GM23338 (cell line): ENCODE results near the gene PPP1R14B. TPM values are rescaled to one million over a fixed set of nuclear protein-coding genes. Genes with fewer than 3 reads are reported as not detected.
A peak's percentile ranks its signal among the peaks of the same experiment; 100 is the strongest.

ENCODE experiments used
- ATAC-seq: fragments of 200-7000 bp; cut with Tn5 transposase; 3 replicates; pipeline ENCODE4 v1.9.1; 2020
- DNase-seq: peaks from one replicate; pipeline ENCODE4 v3.0.0-alpha.2; 2015; ENCODE audit warnings: low spot score
- H2AFZ ChIP-seq: fragments of 200-600 bp; sonication (generic); 2 replicates; pipeline ENCODE4 v1.8.0; 2016; ENCODE audit warnings: antibody characterized with exemption, mild to moderate bottlenecking, moderate library complexity
- H3F3A ChIP-seq: fragments of 200-600 bp; sonication (generic); replicated peaks from 2 replicates; pipeline ENCODE4 v1.8.0; 2017; ENCODE audit warnings: antibody characterized with exemption, mixed run types, low read depth
- H3K27ac ChIP-seq: fragments of 200-600 bp; sonication (generic); 2 replicates; pipeline ENCODE4 v1.6.1; 2016; ENCODE audit warnings: low read depth
- H3K27me3 ChIP-seq: fragments of 200-600 bp; sonication (generic); 2 replicates; pipeline ENCODE4 v1.8.0; 2016; ENCODE audit warnings: mild to moderate bottlenecking, mixed run types, moderate library complexity; ENCODE audit not compliant: insufficient read depth
- H3K36me3 ChIP-seq: fragments of 200-600 bp; sonication (generic); 2 replicates; pipeline ENCODE4 v1.8.0; 2016; ENCODE audit warnings: mild to moderate bottlenecking; ENCODE audit not compliant: insufficient read depth
- H3K4me1 ChIP-seq: fragments of 200-600 bp; sonication (generic); 2 replicates; pipeline ENCODE4 v1.8.0; 2016; ENCODE audit warnings: mild to moderate bottlenecking, moderate library complexity; ENCODE audit not compliant: insufficient read depth
- H3K4me2 ChIP-seq: fragments of 200-600 bp; sonication (generic); 2 replicates; pipeline ENCODE4 v1.7.1; 2017; ENCODE audit warnings: mixed run types
- H3K4me3 ChIP-seq: fragments of 200-600 bp; sonication (generic); 2 replicates; pipeline ENCODE4 v1.6.1; 2016; ENCODE audit warnings: mixed run types
- H3K79me2 ChIP-seq: fragments of 200-600 bp; sonication (generic); replicated peaks from 2 replicates; pipeline ENCODE4 v1.8.0; 2017; ENCODE audit warnings: mild to moderate bottlenecking; ENCODE audit not compliant: insufficient read depth
- H3K9me2 ChIP-seq: fragments of 200-600 bp; sonication (generic); 2 replicates; pipeline ENCODE4 v1.8.0; 2017; ENCODE audit not compliant: insufficient read depth
- H4K20me1 ChIP-seq: fragments of 200-600 bp; sonication (generic); replicated peaks from 2 replicates; pipeline ENCODE4 v1.8.0; 2017; ENCODE audit warnings: mild to moderate bottlenecking; ENCODE audit not compliant: insufficient read depth
- H3K27ac Mint-ChIP-seq: 2 replicates; pipeline ENCODE4 v1.8.0; 2020; ENCODE audit warnings: inconsistent platforms, mild to moderate bottlenecking, moderate library complexity, mixed read lengths
- H3K27me3 Mint-ChIP-seq: 3 replicates; pipeline ENCODE4 v1.8.0; 2022; ENCODE audit warnings: low read depth, mild to moderate bottlenecking, moderate library complexity, mixed read lengths, inconsistent platforms; ENCODE audit not compliant: insufficient read depth, poor library complexity
- H3K36me3 Mint-ChIP-seq: 3 replicates; pipeline ENCODE4 v1.8.0; 2021; ENCODE audit warnings: low read depth, mild to moderate bottlenecking, inconsistent platforms, moderate library complexity, mixed read lengths
- H3K4me1 Mint-ChIP-seq: 3 replicates; pipeline ENCODE4 v1.8.0; 2020; ENCODE audit warnings: mild to moderate bottlenecking, inconsistent platforms, mixed read lengths
- H3K4me3 Mint-ChIP-seq: 3 replicates; pipeline ENCODE4 v1.8.0; 2021; ENCODE audit warnings: moderate library complexity, mild to moderate bottlenecking, inconsistent platforms, mixed read lengths
- H3K9me3 Mint-ChIP-seq: 3 replicates; pipeline ENCODE4 v1.8.0; 2020; ENCODE audit warnings: moderate library complexity, mild to moderate bottlenecking, inconsistent platforms, mixed read lengths
- CREB1 ChIP-seq: fragments of 250-450 bp; sonication (Bioruptor Pico); IDR thresholded peaks from 2 replicates; pipeline ENCODE4 v1.5.0; 2020; ENCODE audit warnings: low read depth, mild to moderate bottlenecking, moderate library complexity
- ETS1 ChIP-seq: IDR thresholded peaks from 2 replicates; pipeline ENCODE4 v1.6.1; 2016; ENCODE audit warnings: antibody characterized with exemption
- EZH2 ChIP-seq: fragments of 200-600 bp; sonication (generic); IDR thresholded peaks from one replicate; pipeline ENCODE4 v1.8.0; 2017; ENCODE audit warnings: antibody characterized with exemption, mild to moderate bottlenecking, low read depth; ENCODE audit not compliant: unreplicated experiment
- JUNB ChIP-seq: IDR thresholded peaks from one replicate; pipeline ENCODE4 v1.6.1; 2016; ENCODE audit warnings: antibody characterized with exemption; ENCODE audit not compliant: unreplicated experiment
- POLR2AphosphoS5 ChIP-seq: IDR thresholded peaks from 2 replicates; pipeline ENCODE4 v1.6.1; 2016; ENCODE audit warnings: antibody characterized with exemption, low read depth
- ZNF114 ChIP-seq: fragments of 250-450 bp; sonication (Bioruptor Pico); IDR thresholded peaks from 2 replicates; pipeline ENCODE4 v1.5.0; 2020; ENCODE audit warnings: mild to moderate bottlenecking, moderate library complexity
- ZNF331 ChIP-seq: fragments of 250-450 bp; sonication (Bioruptor Pico); IDR thresholded peaks from 2 replicates; pipeline ENCODE4 v1.5.0; 2020; ENCODE audit warnings: low read depth, mild to moderate bottlenecking, moderate library complexity
- polyA plus RNA-seq: library from polyadenylated mRNA; unstranded; fragments of >200 nt; fragmentation: Nextera tagmentation; extraction: Ambion mirVana; gene quantifications from 2 replicates; pipeline ENCODE4 v1.2.1, GENCODE V29; 2016
- total RNA-seq: library from RNA; depleted of rRNA; stranded (reverse); fragments of >200 nt; shearing (Covaris generic); gene quantifications from 2 replicates; pipeline ENCODE4 v1.2.3, GENCODE V29; 2014

Gene PPP1R14B
- total and polyA plus RNA-seq, 2 experiments from 2014 or later: 250 to 315 TPM

GRCh38 chr11:64235437-64236161 lies 11.1 kb downstream of the PPP1R14B start (continued):
- no peak for TF ChIP-seq ETS1

- Mint-ChIP-seq H3K4me1 (peaks cover 21% of the 10 kb centered on the region), H3K4me3 (peak overlapping the region; percentile 83), H3K36me3 (peaks cover 11% of the 10 kb centered on the region), H3K9me3 (no peaks in the 10 kb centered on the region), H3K27ac (no peak overlapping the region), H3K27me3 (peaks cover 27% of the 10 kb centered on the region)
- H3K9me2 ChIP-seq: no peaks in the 10 kb centered on the region
- no peaks in the 10 kb centered on the region for H3K36me3 ChIP-seq
- DNase-seq (peak; percentile 70), ATAC-seq (peak; percentile 19)
- peaks cover 4% of the 10 kb centered on the region; the same call in 1 of the 2 replicates for H3K79me2 ChIP-seq
- H2AFZ ChIP-seq: peak overlapping the region; percentile 63
- peaks cover 23% of the 10 kb centered on the region; the same call in 1 of the 2 replicates for H3K27me3 ChIP-seq
- H3K4me2 ChIP-seq: peak overlapping the region; percentile 92
- TF ChIP-seq ETS1 (no peak), ZNF331 (CRISPR knock-in tag) (no peak), JUNB (no peak), CREB1 (CRISPR knock-in tag) (no peak), ZNF114 (CRISPR knock-in tag) (no peak), POLR2AphosphoS5 (peak; percentile 29; the same call in 1 of the 2 replicates)
- peaks cover 21% of the 10 kb centered on the region for H3F3A ChIP-seq
- H3K27ac ChIP-seq: no peak overlapping the region
- H3K4me3 ChIP-seq: peak overlapping the region; percentile 77
- H4K20me1 ChIP-seq: no peaks in the 10 kb centered on the region
- peaks cover 17% of the 10 kb centered on the region; the same call in 1 of the 2 replicates for H3K4me1 ChIP-seq
These were observed 11.9 kb downstream of the PPP1R14B start for GRCh38 chr11:64234647-64235379.

GRCh38 chr11:64233913-64234586 lies 12.7 kb downstream of the PPP1R14B start, which contains the start of gene VEGFB:
VEGFB (plus strand) TSS chr11:64234584; CDS start chr11:64234834, 250 bp downstream.
- peaks cover 17% of the 10 kb centered on the region; the same call in 1 of the 2 replicates for H3K4me1 ChIP-seq

More at GRCh38 chr11:64233913-64234586, 12.7 kb downstream of the PPP1R14B start, which contains the start of gene VEGFB:
- TF ChIP-seq POLR2AphosphoS5 (peak; percentile 65), EZH2 (no peak)
- peak; percentile 16 for ATAC-seq
- no peak within 1 kb of the TSS for H3K27ac ChIP-seq
- no peaks in the 10 kb centered on the region for H3K9me2 ChIP-seq
- H2AFZ ChIP-seq: peak within 1 kb of the TSS; percentile 63
- H3K27me3 ChIP-seq: peaks cover 23% of the 10 kb centered on the region; the same call in 1 of the 2 replicates
- peaks cover 20% of the 10 kb centered on the region for H3K4me1 Mint-ChIP-seq
- H3K4me3 Mint-ChIP-seq: peak within 1 kb of the TSS; percentile 83
- peaks cover 11% of the 10 kb centered on the region for H3K36me3 Mint-ChIP-seq
- H3F3A ChIP-seq: peaks cover 25% of the 10 kb centered on the region
- no peaks in the 10 kb centered on the region for H3K9me3 Mint-ChIP-seq
- peak within 1 kb of the TSS; percentile 92 for H3K4me2 ChIP-seq
- peaks cover 27% of the 10 kb centered on the region for H3K27me3 Mint-ChIP-seq
- H3K4me3 ChIP-seq: peak within 1 kb of the TSS; percentile 79
- no peaks in the 10 kb centered on the region for H3K36me3 ChIP-seq
- H3K27ac Mint-ChIP-seq: no peak within 1 kb of the TSS
- DNase-seq: peak; percentile 71
- H4K20me1 ChIP-seq: no peaks in the 10 kb centered on the region
- peaks cover 4% of the 10 kb centered on the region; the same call in 1 of the 2 replicates for H3K79me2 ChIP-seq
